ENCODE data around the gene MYO9A.

Gene MYO9A

GRCh38 chr15:71957026-71957425, 160.9 kb downstream of the MYO9A start:
- DNase-seq (ENCODE audit: low read depth, low spot score) = no peak

DNA sequence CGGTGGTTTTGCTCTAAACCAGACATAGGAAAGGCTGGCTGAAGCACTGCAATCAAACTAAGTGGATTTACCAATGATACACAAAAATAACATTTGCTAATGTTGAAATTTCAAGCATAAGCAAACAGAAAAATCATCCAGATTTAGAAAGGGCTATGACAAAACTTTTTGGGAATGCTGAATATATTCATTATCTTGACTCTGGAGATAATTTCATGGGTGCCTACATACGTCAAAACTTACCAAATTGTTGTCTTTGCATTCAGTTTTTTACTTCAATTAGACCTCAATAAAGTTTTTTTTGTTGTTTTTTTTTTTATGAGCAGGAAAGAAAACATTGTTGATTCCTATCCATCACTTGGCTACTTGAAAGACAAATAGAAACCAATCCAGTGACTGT, 166.8 kb downstream of the MYO9A start:
- DNase-seq (ENCODE audit: low read depth, low spot score) = no peak

DNA sequence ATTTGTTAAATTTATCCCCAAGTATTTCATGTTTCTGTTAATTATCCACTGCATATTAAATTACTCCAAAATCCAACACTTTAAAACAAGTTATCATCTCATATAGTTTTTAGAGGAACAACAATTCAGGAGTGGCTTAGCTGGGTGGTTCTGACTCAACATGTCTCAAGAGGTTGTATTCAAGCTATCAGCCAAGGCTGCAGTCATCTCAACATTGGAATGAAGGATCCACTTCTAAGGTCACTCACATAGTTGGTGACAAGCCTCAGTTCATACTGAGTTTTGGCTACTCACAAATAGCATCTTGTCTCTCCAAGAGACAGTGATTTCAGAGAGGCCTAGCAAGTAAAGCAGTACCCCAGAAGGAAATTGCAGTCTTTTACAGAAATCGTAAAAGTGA, 172.9 kb downstream of the MYO9A start:
- DNase-seq (ENCODE audit: low read depth, low spot score) = no peak

- no peak for DNase-seq (ENCODE audit: low read depth, low spot score)
Measured at GRCh38 chr15:71943806-71944205, 174.1 kb downstream of the MYO9A start.

DNA sequence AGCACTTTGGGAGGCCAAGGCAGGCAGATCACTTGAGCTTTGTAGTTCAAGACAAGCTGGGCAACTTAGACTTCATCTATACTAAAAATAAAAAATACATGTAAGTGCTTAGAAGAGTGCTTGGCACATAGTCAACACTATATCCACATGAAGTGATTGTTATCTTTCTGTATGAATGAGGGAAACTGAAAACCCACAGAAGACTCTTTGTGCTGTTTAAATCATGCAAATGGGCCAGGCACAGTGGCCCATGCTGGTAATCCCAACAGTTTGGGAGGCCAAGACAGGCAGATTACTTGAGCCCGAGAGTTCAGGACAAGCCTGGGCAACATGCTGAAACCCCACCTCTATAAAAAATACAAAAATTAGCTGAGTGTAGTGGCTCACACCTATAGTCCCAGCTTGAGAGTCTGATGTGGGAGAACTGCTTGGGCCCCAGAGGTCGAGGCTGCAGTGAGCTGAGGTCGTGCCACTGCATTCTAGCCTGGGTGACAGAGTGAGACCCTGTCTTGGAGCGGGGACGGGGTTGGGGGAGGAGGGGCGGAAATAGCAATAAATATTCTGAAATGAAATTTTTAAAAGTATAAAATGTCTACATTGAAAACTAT, 177.9 kb downstream of the MYO9A start:
- no peak for DNase-seq (ENCODE audit: low read depth, low spot score)

DNA sequence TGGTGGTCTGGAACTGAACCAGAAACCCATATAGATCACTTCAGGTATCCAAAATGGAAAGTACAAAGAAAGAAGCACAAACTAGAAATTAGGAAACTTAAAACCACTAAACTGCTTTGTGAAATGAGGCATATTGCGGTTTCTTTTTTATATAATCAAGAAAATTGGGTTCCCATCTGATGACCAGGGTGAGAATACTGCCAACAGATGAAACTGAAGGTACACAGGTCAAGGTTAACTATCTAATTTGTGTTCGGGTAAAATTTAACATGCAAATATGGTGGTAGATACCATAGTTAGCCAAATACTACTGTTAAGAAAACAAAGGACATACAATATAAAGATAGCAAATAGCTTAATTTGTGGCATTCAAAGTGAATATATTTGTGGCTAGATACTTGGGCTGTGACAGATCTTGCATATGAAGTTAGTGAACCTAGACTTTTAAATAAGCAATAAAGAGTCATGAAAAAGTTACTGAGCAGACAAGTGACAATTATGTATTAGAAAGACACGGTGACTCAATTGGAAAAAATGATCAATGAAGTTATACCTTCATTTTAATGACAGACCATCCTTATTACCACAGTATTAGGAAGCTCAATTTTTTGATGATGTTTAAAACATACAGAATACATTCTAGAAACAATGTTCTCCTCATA, 180.2 kb downstream of the MYO9A start:
- DNase-seq (ENCODE audit: low read depth, low spot score) = no peak

DNA sequence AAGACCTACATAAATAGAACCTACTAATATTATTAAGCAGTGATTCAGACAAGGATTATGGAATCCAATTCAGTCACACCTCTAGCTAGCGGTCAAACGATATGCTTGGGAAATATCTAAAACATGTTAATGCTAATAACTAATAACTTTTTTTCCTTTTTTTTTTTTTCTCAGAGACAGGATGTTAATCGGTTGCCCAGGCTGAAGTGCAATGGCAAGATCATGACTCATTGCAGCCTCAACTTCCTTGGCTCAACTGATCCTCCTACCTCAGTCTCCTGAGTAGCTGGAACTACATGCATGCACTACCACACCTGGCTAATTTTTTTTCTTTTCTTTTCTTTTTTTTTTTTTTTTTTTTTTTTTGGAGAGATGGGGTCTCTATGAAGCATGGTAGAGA, 183.5 kb downstream of the MYO9A start:
- no peak for DNase-seq (ENCODE audit: low read depth, low spot score)

GRCh38 chr15:71932689-71933088, 185.3 kb downstream of the MYO9A start:
- no peak for DNase-seq (ENCODE audit: low read depth, low spot score)

DNA sequence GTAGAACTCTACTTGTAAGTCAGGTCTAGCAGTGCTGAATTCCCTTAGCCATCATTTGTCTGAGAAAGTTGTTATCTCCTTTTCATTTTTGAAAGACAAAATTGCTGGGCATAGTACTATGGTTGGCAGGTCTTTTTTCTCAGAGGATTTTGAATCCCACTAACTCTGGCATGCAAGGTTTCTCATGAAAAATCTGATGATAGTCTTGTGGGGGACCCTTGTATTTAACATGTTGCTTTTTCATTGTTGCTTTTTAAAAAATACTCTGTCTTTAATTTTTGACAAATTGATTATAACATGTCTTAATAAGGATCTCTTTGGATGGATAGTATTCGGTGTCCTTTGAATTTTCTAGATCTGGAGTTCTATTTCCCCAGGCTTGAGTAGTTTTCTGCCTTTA, 186.7 kb downstream of the MYO9A start:
- DNase-seq (ENCODE audit: low read depth, low spot score) = no peak

DNA sequence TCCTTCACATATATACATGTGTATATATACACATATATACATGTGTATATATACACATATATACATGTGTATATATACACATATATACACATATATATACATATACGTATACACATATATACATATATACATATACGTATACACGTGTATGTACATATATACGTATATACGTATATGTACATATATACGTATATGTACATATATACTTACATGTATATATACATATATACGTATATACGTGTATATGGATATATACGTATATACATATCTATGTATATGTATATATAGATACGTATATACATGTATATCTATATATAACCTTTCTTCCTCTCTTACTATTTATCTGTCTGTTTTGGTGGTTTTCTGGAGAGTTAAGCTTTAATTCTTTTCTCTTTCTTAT, 192.8 kb downstream of the MYO9A start:
- DNase-seq (ENCODE audit: low read depth, low spot score) = no peak

DNA sequence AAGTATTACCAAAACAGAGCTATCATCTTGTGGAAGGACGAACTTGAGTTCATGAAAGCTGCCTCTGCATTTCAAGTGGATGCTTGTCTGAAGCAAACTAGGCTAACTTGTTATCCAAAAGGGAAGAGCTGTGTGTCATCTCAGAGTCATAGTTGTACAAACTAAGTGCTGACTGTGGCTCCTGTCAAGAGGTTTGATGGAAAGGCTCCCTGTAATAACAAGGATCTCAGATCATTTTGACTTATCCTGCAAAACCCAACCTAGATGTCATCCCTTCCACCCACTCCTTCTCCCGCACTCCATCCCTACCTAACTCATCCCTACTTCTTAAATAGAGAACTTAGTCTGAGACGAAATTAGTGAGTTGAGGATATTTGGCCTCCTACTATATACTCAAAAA, 196.8 kb downstream of the MYO9A start:
- DNase-seq (ENCODE audit: low read depth, low spot score) = no peak

- DNase-seq (ENCODE audit: low read depth, low spot score) = no peak
Measured at GRCh38 chr15:71920573-71920972, 197.4 kb downstream of the MYO9A start.

DNA sequence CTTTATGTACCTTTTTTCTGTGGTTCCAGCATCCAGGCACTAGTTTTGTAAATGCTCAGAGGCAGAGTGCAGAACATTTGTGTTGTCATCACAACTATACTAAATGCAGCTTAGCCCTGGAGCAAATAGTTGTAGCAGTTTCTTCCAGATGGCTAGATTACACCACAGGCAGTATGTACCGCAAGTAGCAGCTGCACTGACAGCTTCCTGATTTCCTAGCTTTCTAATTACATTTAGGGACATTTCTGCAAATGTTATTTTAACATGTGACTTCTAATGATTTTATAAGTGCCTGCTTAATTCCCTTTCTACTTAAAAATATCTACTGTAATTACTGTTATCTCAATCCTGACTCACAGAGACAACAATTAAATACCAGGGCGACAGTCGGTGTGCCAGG, 201.1 kb downstream of the MYO9A start:
- DNase-seq (ENCODE audit: low read depth, low spot score) = no peak

GRCh38 chr15:71914092-71914491, 203.9 kb downstream of the MYO9A start:
- DNase-seq (ENCODE audit: low read depth, low spot score) = no peak

- no peak for DNase-seq (ENCODE audit: low read depth, low spot score)
Measured at GRCh38 chr15:71899674-71900073, 218.3 kb downstream of the MYO9A start.

GRCh38 chr15:71893691-71894090, 224.3 kb downstream of the MYO9A start:
- no peak for DNase-seq (ENCODE audit: low read depth, low spot score)

DNA sequence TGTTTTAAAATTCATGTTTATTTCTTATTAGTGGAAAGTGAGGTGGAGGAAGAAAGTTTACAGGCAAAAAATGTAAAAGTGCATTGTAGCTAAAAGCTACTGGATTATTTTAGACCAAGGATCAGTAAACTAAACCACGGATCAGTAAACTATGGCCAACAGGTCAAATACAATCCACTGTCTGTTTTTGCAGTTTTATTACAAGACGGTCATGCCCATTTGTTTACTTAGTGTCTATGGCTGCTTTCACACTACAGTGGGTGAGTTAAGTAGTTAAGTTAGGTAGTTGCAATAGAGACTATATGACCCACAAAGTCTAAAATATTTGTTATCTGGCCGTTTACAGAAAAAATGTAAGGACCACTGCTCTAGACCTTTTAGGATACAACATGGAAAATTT, 225.6 kb downstream of the MYO9A start:
- no peak for DNase-seq (ENCODE audit: low read depth, low spot score)

- no peak for DNase-seq (ENCODE audit: low read depth, low spot score)
Measured at GRCh38 chr15:71891026-71891425, 226.9 kb downstream of the MYO9A start.

DNA sequence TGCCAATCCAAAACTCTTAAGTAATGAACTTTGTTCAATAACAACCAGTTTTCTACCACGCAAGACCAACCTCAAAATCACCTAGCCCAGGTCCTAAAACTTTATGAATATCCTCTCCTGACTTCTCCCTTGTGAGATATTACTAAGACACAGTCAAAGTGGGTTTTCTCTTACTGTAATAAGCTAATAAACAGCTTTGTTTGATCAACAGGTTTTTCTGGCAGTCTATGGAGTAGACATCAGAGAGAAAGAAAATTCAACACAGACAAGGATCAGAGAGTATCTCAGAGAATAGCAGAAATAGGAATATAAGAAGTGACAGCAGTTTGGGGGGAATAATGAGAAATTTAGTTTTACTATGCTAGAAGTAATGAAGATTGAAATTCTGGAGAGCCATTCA, 228.0 kb downstream of the MYO9A start:
- no peak for DNase-seq (ENCODE audit: low read depth, low spot score)

DNA sequence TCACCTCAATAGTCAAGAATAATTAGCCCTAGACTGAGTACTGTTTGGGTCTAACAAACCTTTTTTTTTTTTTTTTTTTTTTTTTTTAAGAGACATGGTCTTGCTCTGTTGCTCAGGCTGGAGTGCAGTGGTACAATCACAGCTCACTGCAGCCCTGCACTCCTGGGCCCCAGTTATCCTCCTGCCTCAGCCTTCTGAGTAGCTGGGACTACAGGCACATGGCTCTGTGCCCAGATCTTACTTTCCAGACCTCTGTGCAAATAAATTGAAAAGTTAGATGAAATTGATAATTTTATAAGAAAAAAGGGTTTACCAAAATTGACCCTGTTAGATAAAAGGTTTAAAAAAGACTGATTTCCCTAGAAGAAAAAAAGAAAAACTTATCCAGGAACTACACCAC, 228.6 kb downstream of the MYO9A start:
- DNase-seq (ENCODE audit: low read depth, low spot score) = no peak

DNA sequence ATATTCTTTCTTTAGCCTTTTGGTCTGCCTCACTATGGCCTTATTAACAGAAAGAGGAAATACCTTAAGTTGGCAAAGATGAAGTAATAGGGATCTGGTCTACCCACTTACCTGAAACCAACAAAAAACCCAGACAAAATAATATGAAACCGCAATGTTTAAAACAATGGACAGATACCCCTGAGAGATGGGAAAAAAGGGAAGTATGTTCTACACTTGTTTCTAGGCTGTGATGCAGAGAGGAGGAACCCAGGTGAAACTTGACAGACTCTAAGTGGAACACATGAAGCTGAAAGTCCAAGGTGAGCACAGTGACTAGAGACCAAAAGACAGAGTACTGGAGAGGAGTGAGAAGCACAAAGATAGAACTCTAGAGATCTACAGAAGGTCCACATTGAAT, 229.2 kb downstream of the MYO9A start:
- DNase-seq (ENCODE audit: low read depth, low spot score) = no peak

GRCh38 chr15:71885390-71885789, 232.6 kb downstream of the MYO9A start:
- no peak for DNase-seq (ENCODE audit: low read depth, low spot score)

DNA sequence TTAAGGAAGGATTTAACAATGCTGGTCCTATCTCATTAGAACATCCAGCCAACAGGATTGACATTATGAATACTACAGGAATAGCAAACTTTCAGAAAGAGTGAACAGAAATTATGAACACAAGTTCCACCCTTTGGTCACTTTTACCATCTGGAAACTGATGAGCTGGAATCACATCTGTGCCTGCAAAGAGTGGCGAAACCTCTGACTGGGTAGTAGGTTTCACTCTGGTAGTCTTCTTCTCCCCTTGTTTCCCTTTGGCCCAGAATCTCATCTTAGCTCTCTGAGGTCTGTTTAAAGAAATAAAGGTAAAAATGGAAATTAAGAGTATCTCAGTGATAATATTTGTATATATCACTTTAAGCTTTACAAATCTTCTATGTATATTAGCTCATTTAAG, 234.5 kb downstream of the MYO9A start:
- DNase-seq (ENCODE audit: low read depth, low spot score) = no peak

GRCh38 chr15:71880276-71880675, 237.7 kb downstream of the MYO9A start:
- DNase-seq (ENCODE audit: low read depth, low spot score) = no peak

Measured in brain pericyte (primary cell).